GM21737 (cell line): ENCODE results near the gene TAS2R31.

Source experiments
- ATAC-seq: cut with Tn5 transposase; IDR thresholded peaks from one replicate; pipeline ENCODE4 v1.9.1; 2021; ENCODE audit warnings: mild to moderate bottlenecking, moderate library complexity; ENCODE audit not compliant: unreplicated experiment

TAS2R31 gene

DNA sequence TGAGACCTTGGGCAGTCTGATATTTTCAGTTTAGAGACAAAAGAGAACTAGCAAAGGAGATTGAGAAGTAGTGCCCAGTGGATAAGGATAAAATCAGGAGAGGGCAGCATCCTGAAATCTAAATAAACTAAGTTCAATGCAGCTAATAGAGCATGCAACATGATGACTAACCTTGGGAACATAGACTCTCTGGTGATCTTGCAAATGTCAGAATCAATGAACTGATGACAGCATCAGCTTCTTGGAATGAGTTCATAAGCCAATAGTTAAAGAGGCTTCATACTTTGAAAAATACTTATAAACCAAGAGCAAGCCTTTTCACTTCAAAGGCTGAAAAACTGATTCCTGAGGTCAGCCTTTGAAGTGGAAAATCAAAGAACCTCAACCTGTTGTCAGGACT, 17.0 kb downstream of the TAS2R31 start:
- ATAC-seq: no peak

DNA sequence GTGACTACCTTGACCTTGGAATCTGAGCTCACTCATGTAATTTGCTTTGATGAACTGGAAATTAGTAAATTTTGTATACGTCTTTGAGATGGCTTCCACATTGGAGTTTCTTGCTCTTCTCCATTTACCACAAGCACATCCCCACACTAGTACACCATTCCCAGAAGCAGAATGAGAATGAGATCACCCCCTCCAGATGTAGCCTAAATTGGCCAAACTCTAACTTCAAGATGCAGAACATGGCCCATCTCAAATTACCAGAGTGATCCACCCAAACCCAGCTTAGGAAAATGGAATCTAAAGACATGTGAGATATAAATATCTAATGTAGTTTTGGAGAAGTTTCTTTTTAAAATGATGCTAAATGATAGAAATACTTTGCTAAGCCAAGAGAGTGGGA, 23.6 kb downstream of the TAS2R31 start:
- ATAC-seq: no peak

DNA sequence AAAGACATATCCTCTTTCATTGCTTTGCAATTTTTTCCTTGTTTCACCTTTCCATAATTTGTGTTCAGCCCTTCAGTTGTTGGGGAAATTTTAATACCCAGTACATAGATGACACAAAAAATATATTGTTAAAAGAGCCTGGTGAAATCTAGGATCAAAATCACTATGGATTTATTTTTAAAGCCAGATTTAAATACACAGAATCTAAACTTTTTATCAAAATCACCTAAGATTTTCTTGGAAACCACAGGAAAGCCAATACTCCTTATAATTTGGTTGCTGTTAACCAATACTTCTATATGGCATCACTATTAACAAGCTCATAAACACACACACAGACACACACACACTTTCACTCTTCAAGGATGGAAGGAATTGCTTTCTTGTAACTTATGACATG, 33.0 kb downstream of the TAS2R31 start, which contains the start of gene TAS2R20:
Gene TAS2R20, minus strand, starts transcription at position 101 of the 400 bp plus-strand sequence. CDS start 429 bp downstream, outside the sequence.
- ATAC-seq: no peak

DNA sequence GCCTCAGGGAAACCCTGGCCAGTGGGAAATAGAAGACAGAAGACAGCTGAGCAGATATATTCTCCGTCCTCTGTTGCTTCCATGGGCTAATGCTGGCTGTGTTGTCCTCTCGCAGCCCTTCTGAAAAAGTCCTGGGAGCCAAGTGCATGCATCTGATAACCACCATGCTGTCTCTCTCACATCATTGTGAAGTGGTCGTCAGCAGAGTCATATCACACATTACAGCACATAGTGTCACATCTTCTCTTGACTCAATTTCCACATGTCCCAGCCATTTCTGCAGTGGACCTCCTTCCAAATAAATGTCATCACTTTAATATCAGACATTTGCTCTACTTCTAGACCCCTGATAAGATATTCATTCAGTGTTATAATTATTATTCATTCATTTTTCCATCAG, 36.9 kb downstream of the TAS2R31 start:
- no peak for ATAC-seq

DNA sequence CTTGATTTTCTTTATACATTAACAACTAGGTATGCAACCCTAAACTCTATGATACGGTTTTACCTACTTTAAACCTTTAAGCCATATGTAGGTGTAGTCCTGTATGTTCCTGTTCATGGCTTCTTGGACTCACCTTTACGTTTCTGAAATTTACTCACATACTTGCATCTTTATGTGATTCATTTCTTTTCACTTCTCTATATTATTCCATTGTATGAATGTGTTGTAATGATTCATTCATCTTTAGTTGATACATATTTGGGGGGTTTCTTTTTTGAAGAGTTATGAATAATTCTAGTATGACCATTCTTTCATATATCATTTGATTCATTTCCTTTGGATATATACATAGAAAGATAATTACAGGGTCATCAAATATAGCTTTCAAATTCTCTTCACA, 42.1 kb downstream of the TAS2R31 start:
- ATAC-seq: no peak

DNA sequence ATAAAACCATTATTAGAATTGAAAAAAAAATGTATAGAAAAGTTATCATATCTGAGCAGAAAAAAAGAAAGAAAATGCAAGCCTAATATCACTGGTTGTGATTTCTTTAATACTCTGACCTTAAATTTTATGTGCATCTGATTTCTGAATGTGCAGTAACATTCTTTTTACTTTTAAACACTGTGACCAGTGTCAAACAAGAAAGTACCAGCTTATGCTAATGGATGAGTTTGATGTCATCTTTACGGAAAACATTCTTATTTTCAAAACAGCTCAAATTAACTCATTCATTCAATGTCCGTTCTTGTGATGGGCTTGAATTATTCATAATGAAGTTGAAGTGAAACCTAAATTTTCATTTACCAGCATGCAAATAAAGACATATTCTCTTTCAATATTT, 44.4 kb downstream of the TAS2R31 start, which contains the start of gene TAS2R50:
Gene TAS2R50, minus strand, starts transcription at position 101 of the 400 bp plus-strand sequence. Its CDS starts 52 bp downstream, at position 49.
- ATAC-seq: no peak

DNA sequence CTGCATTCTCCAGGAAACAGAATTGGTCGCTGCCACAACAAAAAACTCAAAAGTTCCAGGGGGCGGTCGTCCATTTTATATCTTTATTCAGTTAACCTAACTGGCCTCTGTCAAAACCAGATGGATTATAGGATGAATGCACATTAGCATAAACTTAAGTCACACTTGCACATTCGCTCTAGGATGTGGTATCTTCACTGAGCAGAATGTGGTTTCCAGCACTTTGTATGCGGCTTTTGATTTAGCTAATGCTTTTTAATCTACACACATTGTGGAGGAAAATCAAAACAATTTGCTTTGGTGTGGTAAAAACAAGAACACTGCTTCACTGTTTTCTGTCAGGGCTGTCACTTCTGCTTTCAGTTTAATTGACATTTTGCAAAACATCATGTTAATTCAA, 49.0 kb downstream of the TAS2R31 start:
- no peak for ATAC-seq
